Adipocyte (in vitro differentiated cells): ENCODE results near the gene HPCAL1.

Experiments used
- DNase-seq: peaks from one replicate; pipeline ENCODE4 v3.0.0-alpha.2; 2015; ENCODE audit warnings: low read depth
- H3K27me3 ChIP-seq: replicated peaks from 2 replicates; pipeline ENCODE4 v1.7.0; 2013; ENCODE audit warnings: mild to moderate bottlenecking, low read length, moderate library complexity; ENCODE audit not compliant: control insufficient read depth, insufficient read depth
- H3K36me3 ChIP-seq: 2 replicates; pipeline ENCODE4 v1.7.0; 2013; ENCODE audit warnings: low read length, mild to moderate bottlenecking, moderate library complexity; ENCODE audit not compliant: control insufficient read depth, insufficient read depth, severe bottlenecking
- H3K4me1 ChIP-seq: 2 replicates; pipeline ENCODE4 v1.7.0; 2013; ENCODE audit warnings: mild to moderate bottlenecking, low read length, moderate library complexity; ENCODE audit not compliant: control insufficient read depth, insufficient read depth
- H3K4me3 ChIP-seq: 2 replicates; pipeline ENCODE4 v1.7.0; 2013; ENCODE audit warnings: mild to moderate bottlenecking, low read length, moderate library complexity
- H3K9ac ChIP-seq: 2 replicates; pipeline ENCODE4 v1.7.0; 2013; ENCODE audit warnings: mild to moderate bottlenecking, low read length, moderate library complexity
- H3K9me3 ChIP-seq: 2 replicates; pipeline ENCODE4 v1.7.0; 2013; ENCODE audit warnings: mild to moderate bottlenecking, low read length, moderate library complexity; ENCODE audit not compliant: control insufficient read depth

HPCAL1 gene

DNA sequence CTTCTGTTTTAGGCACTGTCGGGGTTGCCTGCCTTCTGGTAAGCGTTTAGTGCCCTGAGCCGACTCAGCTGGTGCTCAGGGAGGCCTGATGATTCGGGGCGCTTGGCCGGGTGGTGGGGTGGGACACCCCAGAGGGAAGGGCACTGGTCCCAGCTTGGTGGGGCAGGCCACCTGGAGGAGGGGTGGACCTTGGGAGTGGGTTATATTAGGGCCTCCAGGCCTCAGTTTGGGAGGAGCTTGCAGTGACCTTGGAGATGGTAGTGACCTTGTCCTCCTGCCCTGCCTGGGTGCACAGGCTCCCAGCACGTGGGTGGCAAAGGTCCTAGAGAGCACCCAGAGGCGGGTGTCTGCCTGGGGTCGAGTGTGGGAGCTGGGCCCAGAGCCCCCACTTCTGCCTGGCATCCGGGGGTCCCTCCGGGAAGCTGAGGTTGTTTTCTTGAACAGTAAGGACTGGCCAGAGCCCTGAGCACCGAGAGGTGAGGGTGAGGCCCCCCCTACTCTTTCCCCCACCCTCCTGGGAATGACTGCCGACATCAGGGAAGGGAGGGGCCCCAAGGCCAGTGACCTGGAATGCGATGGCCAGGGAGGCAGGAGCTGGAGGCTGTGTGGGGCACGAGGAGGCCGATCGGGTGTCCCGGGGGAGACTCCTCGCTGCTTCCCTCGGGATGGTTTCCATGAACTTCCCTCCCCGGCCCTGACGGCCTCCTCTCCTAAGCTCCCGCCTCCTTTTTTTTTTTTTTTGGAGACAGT, 61.3 kb downstream of the HPCAL1 start:
- no peaks in the 10 kb centered on the region for H3K4me1 ChIP-seq
- H3K9me3 ChIP-seq: no peaks in the 10 kb centered on the region
- no peak overlapping the region for H3K9ac ChIP-seq
- H3K27me3 ChIP-seq: no peaks in the 10 kb centered on the region
- no peak overlapping the region for H3K4me3 ChIP-seq
- no peak for DNase-seq
- no peaks in the 10 kb centered on the region for H3K36me3 ChIP-seq

DNA sequence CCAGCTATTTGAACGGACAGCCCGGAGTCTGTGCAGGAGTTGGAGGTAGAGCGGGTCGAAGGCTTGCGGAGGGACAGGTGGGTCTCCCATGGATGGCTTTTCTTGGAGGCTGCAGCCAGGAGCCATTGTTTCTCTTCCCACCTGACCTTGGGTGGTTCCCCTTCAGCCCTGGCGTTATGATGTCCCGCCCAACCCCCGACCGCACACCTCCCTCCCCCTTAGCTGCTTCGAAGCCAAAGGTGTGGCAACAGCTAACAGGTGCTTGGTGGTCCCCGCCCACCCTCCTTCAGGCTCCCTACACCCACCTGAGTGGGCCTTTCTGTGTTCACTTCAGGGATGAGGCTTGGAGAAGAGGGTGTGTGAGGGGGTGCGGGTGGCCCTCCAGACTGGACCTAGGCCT, 62.7 kb downstream of the HPCAL1 start:
- no peak for DNase-seq
- no peak overlapping the region for H3K4me3 ChIP-seq

DNA sequence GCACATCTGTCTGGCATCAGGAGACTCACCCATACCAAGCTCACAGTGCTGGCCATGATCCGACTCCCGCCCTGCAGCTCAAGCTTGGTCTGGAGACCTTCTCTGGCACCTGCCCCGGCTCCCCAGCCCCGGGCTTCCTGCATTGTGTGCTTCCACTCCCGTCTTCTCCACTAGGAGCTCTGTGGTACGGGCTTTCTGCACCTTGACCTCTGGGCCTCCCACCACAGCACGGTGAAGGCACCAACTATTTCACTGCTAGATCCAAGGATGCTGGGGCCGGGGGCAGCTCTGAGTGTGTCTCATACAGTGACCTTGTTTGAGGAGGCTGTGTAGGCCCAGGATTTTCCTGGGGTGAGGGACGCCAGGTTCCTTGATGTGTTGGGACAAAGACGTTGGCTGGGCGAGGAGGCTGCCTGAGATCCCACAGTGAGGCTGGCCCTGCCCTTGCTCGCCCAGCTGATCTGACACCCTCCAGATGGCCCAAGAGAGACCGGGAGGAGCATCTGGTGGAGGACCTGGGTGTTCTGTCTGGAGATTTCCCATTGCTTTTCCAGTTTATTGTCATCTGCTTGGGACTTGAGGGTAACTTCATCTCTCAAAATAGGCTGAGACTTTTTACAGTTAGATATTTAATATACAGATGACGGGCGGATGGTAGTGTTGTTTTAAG, 64.0 kb downstream of the HPCAL1 start:
- H3K27me3 ChIP-seq: peaks cover 4% of the 10 kb centered on the region

More for the DNA sequence above, 62.7 kb downstream of the HPCAL1 start:
- Histone ChIP-seq H3K9ac (no peak overlapping the region), H3K9me3 (no peaks in the 10 kb centered on the region), H3K4me1 (no peaks in the 10 kb centered on the region), H3K36me3 (no peaks in the 10 kb centered on the region), H3K27me3 (peaks cover 2% of the 10 kb centered on the region)

DNA sequence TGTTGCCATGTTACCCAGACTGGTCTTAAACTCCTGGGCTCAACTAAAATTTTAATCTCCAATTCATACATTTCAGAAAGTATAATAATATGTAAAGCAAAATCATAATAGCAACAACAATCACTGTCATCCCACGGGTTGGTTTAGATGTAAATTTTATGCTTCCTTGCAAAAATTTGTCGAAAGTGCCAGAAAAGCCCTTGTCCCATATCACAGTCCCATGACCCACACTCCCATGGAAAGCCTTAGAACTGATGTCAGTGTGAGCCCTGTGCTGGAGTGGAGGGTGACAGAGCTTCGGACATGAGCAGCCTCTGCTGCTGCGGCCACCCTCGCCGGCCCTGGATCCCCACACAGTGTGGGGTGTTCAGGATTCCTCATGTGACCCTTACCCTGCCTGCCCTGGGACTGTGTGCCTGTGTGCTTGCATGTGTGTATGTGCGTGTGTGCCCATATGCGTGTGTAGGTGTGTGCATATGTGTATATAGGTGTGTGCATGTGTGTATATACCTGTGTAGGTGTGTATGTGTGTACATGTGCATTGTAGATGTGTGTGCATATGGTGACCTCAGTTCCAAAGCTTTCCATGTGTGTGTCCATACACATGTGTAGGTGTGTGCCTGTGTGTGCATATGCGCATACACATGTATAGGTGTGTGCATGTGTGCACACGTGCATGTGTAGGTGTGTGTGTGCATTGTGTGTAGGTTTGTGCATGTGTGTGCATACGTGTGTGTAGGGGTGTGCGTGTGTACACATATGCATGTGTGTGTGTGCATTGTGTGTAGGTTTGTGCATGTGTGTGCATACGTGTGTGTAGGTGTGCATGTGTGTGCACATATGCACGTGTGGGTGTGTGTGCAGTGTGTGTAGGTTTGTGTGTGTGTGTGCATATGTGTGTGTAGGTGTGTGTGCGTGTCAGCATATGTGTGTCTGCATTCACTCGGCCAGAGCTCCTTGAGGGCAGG, 65.1 kb downstream of the HPCAL1 start:
- Histone ChIP-seq H3K36me3 (no peaks in the 10 kb centered on the region), H3K9me3 (no peaks in the 10 kb centered on the region), H3K4me1 (no peaks in the 10 kb centered on the region), H3K27me3 (peaks cover 4% of the 10 kb centered on the region), H3K4me3 (no peak overlapping the region), H3K9ac (no peak overlapping the region)
- DNase-seq: no peak

More for the DNA sequence above, 64.0 kb downstream of the HPCAL1 start:
- Histone ChIP-seq H3K4me3 (no peak overlapping the region), H3K9me3 (no peaks in the 10 kb centered on the region), H3K4me1 (no peaks in the 10 kb centered on the region), H3K36me3 (no peaks in the 10 kb centered on the region), H3K9ac (no peak overlapping the region)
- DNase-seq: no peak

DNA sequence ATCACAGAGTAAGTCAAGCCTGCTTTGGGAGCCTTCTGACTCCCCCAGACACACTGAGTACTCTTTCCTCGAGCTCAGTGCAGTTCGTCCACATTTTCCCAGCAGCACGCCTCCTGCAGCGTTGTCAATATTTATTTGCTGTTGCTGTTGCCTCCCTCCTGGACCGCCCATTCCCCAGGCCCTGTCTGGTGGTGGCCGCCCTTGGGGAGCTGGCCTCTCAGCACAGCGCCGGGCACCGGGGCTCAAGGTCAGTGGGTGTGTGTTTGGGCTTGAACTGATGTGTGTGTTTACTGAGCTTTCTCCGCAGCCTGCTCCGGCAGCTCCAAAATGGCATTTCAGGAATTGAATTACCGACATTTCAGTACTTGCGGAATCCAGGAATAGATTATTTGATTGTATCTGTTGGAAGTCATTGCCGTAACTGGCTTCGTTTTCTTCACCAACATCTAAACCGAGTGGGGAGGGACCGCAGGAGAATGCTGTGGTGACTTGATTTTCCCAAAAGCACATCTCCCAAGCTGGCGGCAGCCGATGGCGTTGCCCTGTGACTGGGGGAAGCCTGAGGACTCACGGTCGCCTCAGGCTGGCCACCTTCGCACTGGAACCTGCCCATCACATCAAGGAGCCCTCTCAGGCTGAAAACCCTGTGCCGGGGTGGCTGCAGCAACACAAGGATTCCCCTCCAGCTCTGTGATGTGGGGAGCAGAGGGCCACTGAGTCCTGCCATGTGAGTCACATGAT, 66.0 kb downstream of the HPCAL1 start:
- Histone ChIP-seq H3K4me1 (no peaks in the 10 kb centered on the region), H3K9ac (no peak overlapping the region), H3K4me3 (no peak overlapping the region), H3K27me3 (peaks cover 6% of the 10 kb centered on the region), H3K9me3 (no peaks in the 10 kb centered on the region), H3K36me3 (no peaks in the 10 kb centered on the region)
- DNase-seq: no peak

DNA sequence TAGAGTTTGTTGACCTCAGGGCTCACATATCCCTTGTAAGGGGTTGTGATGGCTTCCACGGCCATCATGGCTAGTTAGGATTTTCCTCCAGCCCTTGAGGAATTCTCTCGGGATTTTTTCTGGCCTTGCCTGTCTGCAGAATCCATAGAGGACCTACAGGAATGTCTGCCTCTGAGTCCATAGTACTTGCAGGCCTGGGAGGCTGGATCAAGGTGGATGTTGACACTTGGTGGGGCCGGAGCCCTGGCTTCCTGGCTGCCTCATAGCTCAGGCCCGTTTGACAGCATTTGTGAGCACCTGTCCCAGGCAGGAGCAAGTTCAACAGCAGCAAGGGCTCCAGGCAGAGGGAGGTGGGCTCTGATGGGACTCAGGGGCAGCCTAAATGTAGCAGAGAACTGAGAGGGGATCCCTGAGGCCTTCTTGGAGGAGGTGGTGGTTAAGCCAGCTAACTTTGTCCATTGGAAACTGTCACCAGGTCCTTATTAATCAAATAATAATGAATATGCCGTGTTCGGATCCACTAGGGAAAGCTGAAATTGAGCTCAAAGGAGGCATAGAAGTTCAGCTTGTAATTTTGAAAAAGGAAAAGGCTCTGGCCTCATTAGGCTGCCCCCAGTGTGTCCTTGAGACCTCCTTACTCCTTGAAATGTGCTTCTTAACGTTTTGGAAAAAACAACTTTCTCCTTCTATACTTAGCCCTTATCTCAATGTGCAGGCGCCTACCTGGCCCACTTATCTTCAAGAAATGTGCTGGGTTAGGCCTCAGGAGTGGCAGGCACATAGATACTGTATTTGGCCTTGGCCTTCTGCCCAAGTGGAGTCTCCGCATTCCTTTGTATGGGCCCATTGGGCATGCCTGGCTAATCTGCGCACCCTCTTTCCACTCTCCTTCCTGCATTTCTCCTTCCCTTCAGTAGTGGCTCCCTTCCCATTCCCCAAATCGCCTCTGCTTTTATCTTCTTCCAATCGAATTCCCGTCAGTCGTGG, 66.9 kb downstream of the HPCAL1 start:
- Histone ChIP-seq H3K4me3 (no peak overlapping the region), H3K27me3 (peaks cover 7% of the 10 kb centered on the region), H3K36me3 (no peaks in the 10 kb centered on the region), H3K9ac (no peak overlapping the region), H3K9me3 (no peaks in the 10 kb centered on the region), H3K4me1 (no peaks in the 10 kb centered on the region)
- no peak for DNase-seq

DNA sequence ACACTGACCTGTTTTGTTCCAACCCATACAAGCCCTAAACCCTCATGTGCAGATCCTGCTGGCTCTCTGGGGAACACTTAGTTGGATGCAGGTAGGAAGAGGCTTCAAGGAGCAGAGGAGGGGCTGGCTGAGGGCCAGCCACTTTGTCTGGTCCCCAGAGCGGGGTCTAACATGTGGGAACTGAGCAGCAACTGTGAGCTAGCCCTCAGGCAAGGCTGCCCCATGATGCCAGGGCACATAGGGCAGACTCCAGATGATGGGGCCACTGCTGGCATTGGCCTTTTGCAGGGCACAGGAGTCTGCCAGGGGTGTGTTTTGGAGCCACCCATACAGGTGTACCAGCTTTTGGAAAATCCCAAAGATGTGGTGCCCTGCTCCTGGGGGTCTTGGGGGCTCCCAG, 67.7 kb downstream of the HPCAL1 start:
- H3K9me3 ChIP-seq: no peaks in the 10 kb centered on the region
- DNase-seq: no peak
- H3K4me3 ChIP-seq: no peak overlapping the region
- no peak overlapping the region for H3K9ac ChIP-seq
- H3K27me3 ChIP-seq: peaks cover 7% of the 10 kb centered on the region
- H3K36me3 ChIP-seq: no peaks in the 10 kb centered on the region
- no peaks in the 10 kb centered on the region for H3K4me1 ChIP-seq

DNA sequence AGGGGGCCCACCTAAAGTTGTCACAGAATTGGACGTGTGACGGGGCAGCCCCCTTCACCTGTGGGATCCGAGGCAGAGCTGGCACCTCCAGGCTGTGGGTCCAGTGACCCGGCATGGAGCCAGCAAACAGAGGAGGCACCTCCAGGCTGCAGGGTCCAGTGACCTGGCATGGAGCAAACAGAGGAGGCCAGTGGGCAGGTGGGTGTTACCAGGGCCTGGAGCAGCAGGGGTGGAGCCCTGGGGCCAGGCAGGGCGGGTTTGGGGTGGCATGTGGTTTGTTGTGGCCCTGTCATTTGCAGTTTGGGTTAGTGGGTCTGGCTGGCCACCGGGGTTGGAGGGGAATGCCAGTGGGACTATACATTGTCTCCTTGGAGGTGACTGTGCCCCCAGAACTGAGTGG, 68.2 kb downstream of the HPCAL1 start:
- peaks cover 7% of the 10 kb centered on the region for H3K27me3 ChIP-seq
- H3K4me3 ChIP-seq: no peak overlapping the region
- no peaks in the 10 kb centered on the region for H3K9me3 ChIP-seq
- no peaks in the 10 kb centered on the region for H3K36me3 ChIP-seq
- no peak overlapping the region for H3K9ac ChIP-seq
- no peak for DNase-seq
- H3K4me1 ChIP-seq: no peaks in the 10 kb centered on the region

DNA sequence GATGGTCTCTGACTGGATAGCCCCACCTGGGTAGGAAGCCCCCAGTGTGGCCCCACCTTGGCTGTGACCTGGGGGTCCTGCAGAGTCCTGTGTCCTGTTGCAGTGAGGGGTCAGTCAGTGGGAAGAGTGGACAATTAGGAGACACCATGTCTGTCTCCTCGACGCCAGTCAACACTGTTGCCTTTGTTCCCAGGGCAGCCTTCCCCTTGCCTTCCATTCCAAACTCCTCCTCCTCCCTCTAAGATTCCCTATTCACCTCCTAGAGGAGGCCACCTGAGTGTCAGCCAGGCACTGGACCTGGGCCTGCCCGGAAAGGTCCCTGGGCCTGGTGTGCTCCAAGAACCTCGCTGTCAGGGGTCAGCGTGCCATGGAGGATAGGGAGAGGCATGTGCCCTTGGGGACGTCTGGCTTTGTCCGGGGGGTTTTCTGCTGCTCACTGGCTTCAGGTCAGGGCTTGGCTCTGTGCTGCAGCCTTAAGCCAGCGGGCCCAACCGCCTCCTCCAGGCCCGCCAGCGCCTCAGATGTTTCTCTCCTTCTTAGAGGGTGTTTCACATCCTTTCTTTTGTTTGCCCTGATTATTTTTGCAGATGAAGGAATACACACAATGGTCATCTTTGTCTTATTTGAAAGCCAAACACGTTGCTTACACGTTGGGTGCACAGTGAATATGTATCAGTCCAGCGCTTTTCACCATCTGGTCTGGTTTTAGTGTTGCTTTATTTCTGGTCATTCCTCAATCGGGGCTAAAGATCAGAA, 68.9 kb downstream of the HPCAL1 start:
- Histone ChIP-seq H3K36me3 (no peaks in the 10 kb centered on the region), H3K4me3 (no peak overlapping the region), H3K9ac (no peak overlapping the region), H3K27me3 (peaks cover 7% of the 10 kb centered on the region), H3K4me1 (no peaks in the 10 kb centered on the region), H3K9me3 (no peaks in the 10 kb centered on the region)
- no peak for DNase-seq
